GOT3 (cell line): Measurements from ENCODE around the gene TNIK.

ENCODE experiments used
- DNase-seq: peaks from one replicate; lab custom pipeline; 2025; ENCODE audit warnings: mixed read lengths; lab: John Stamatoyannopoulos, UW

TNIK gene

GRCh38 chr3:171086914-171087313 lies 373.3 kb downstream of the TNIK start:
- no peak for DNase-seq

GRCh38 chr3:171077261-171077660 lies 382.9 kb downstream of the TNIK start:
- DNase-seq: no peak

- DNase-seq: no peak
Measured at GRCh38 chr3:171072432-171072831, 387.8 kb downstream of the TNIK start.

GRCh38 chr3:171068658-171069057 lies 391.5 kb downstream of the TNIK start:
- DNase-seq: no peak

- no peak for DNase-seq
Measured at GRCh38 chr3:171066206-171066605, 394.0 kb downstream of the TNIK start.

- no peak for DNase-seq
Measured at GRCh38 chr3:171065732-171066131, 394.5 kb downstream of the TNIK start.

GRCh38 chr3:171064461-171064860 lies 395.7 kb downstream of the TNIK start:
- no peak for DNase-seq

- DNase-seq: no peak
Measured at GRCh38 chr3:171061749-171062148, 398.5 kb downstream of the TNIK start.

- no peak for DNase-seq
Measured at GRCh38 chr3:171059978-171060377, 400.2 kb downstream of the TNIK start.

- DNase-seq: no peak
Measured at GRCh38 chr3:171058873-171059603, 401.2 kb downstream of the TNIK start.

- no peak for DNase-seq
Measured at GRCh38 chr3:171058058-171058457, 402.1 kb downstream of the TNIK start.

- no peak for DNase-seq
Measured at GRCh38 chr3:171057072-171057471, 403.1 kb downstream of the TNIK start.

GRCh38 chr3:171056528-171056927 lies 403.7 kb downstream of the TNIK start:
- no peak for DNase-seq

GRCh38 chr3:171055336-171056178 lies 404.6 kb downstream of the TNIK start:
- DNase-seq: no peak

GRCh38 chr3:171054921-171055320 lies 405.3 kb downstream of the TNIK start:
- no peak for DNase-seq

GRCh38 chr3:171054231-171054630 lies 406.0 kb downstream of the TNIK start:
- no peak for DNase-seq

- DNase-seq: no peak
Measured at GRCh38 chr3:171049861-171050444, 410.3 kb downstream of the TNIK start.

GRCh38 chr3:171046760-171047159 lies 413.4 kb downstream of the TNIK start:
- no peak for DNase-seq

GRCh38 chr3:171044835-171045793 lies 415.1 kb downstream of the TNIK start:
- DNase-seq: no peak

GRCh38 chr3:171044384-171044783 lies 415.8 kb downstream of the TNIK start:
- DNase-seq: no peak

- no peak for DNase-seq
Measured at GRCh38 chr3:171039674-171040073, 420.5 kb downstream of the TNIK start.

- DNase-seq: no peak
Measured at GRCh38 chr3:171038342-171038741, 421.9 kb downstream of the TNIK start.
